Measurements from ENCODE around the gene CHST11.
"Not testable (repeated sequence)": the region's sequence is repeated elsewhere in the genome, so short reads cannot be mapped to it uniquely, and the experiment has no call there.

Gene CHST11

GRCh38 chr12:104796475-104796862 lies 339.7 kb downstream of the CHST11 start:
- H3K4me1 ChIP-seq (ENCODE audit: control insufficient read depth in 2 of 2, insufficient read depth in 2 of 2, low read length in 2 of 2) = no peaks in the 10 kb centered on the region
- H3K9ac ChIP-seq (ENCODE audit: low read depth in 1 of 2, low read length in 2 of 2) = no peak overlapping the region
- no peaks in the 10 kb centered on the region for H3K27me3 ChIP-seq (ENCODE audit: control insufficient read depth in 2 of 2, insufficient read depth in 2 of 2, low read length in 2 of 2)
- H3K36me3 ChIP-seq (ENCODE audit: control insufficient read depth in 2 of 2, insufficient read depth in 2 of 2, low read length in 2 of 2) = no peaks in the 10 kb centered on the region
- no peak overlapping the region for H3K4me3 ChIP-seq (ENCODE audit: low read length in 2 of 2)
- no peaks in the 10 kb centered on the region for H3K9me3 ChIP-seq (ENCODE audit: control insufficient read depth in 2 of 2, low read length in 2 of 2)
- H3K27ac ChIP-seq (ENCODE audit: low read depth in 2 of 2, low read length in 2 of 2) = no peak overlapping the region

- H3K27me3 ChIP-seq (ENCODE audit: control insufficient read depth in 2 of 2, insufficient read depth in 2 of 2, low read length in 2 of 2) = no peaks in the 10 kb centered on the region
- no peak overlapping the region for H3K4me3 ChIP-seq (ENCODE audit: low read length in 2 of 2)
- no peaks in the 10 kb centered on the region for H3K9me3 ChIP-seq (ENCODE audit: control insufficient read depth in 2 of 2, low read length in 2 of 2)
- no peaks in the 10 kb centered on the region for H3K4me1 ChIP-seq (ENCODE audit: control insufficient read depth in 2 of 2, insufficient read depth in 2 of 2, low read length in 2 of 2)
- no peak overlapping the region for H3K9ac ChIP-seq (ENCODE audit: low read depth in 1 of 2, low read length in 2 of 2)
- H3K27ac ChIP-seq (ENCODE audit: low read depth in 2 of 2, low read length in 2 of 2) = no peak overlapping the region
- H3K36me3 ChIP-seq (ENCODE audit: control insufficient read depth in 2 of 2, insufficient read depth in 2 of 2, low read length in 2 of 2) = no peaks in the 10 kb centered on the region
Observed at GRCh38 chr12:104799458-104799857, 342.7 kb downstream of the CHST11 start.

- H3K9me3 ChIP-seq (ENCODE audit: control insufficient read depth in 2 of 2, low read length in 2 of 2) = no peaks in the 10 kb centered on the region
- no peaks in the 10 kb centered on the region for H3K36me3 ChIP-seq (ENCODE audit: control insufficient read depth in 2 of 2, insufficient read depth in 2 of 2, low read length in 2 of 2)
- H3K27ac ChIP-seq (ENCODE audit: low read depth in 2 of 2, low read length in 2 of 2) = no peak overlapping the region
- no peaks in the 10 kb centered on the region for H3K27me3 ChIP-seq (ENCODE audit: control insufficient read depth in 2 of 2, insufficient read depth in 2 of 2, low read length in 2 of 2)
- no peak overlapping the region for H3K4me3 ChIP-seq (ENCODE audit: low read length in 2 of 2)
- no peak overlapping the region for H3K9ac ChIP-seq (ENCODE audit: low read depth in 1 of 2, low read length in 2 of 2)
- no peaks in the 10 kb centered on the region for H3K4me1 ChIP-seq (ENCODE audit: control insufficient read depth in 2 of 2, insufficient read depth in 2 of 2, low read length in 2 of 2)
Observed at GRCh38 chr12:104801005-104801404, 344.3 kb downstream of the CHST11 start.

GRCh38 chr12:104801427-104801826 lies 344.7 kb downstream of the CHST11 start:
- no peak overlapping the region for H3K4me3 ChIP-seq (ENCODE audit: low read length in 2 of 2)
- no peaks in the 10 kb centered on the region for H3K27me3 ChIP-seq (ENCODE audit: control insufficient read depth in 2 of 2, insufficient read depth in 2 of 2, low read length in 2 of 2)
- no peak overlapping the region for H3K9ac ChIP-seq (ENCODE audit: low read depth in 1 of 2, low read length in 2 of 2)
- no peaks in the 10 kb centered on the region for H3K9me3 ChIP-seq (ENCODE audit: control insufficient read depth in 2 of 2, low read length in 2 of 2)
- H3K27ac ChIP-seq (ENCODE audit: low read depth in 2 of 2, low read length in 2 of 2) = no peak overlapping the region
- no peaks in the 10 kb centered on the region for H3K36me3 ChIP-seq (ENCODE audit: control insufficient read depth in 2 of 2, insufficient read depth in 2 of 2, low read length in 2 of 2)
- no peaks in the 10 kb centered on the region for H3K4me1 ChIP-seq (ENCODE audit: control insufficient read depth in 2 of 2, insufficient read depth in 2 of 2, low read length in 2 of 2)

- no peaks in the 10 kb centered on the region for H3K36me3 ChIP-seq (ENCODE audit: control insufficient read depth in 2 of 2, insufficient read depth in 2 of 2, low read length in 2 of 2)
- H3K9me3 ChIP-seq (ENCODE audit: control insufficient read depth in 2 of 2, low read length in 2 of 2) = no peaks in the 10 kb centered on the region
- no peak overlapping the region for H3K4me3 ChIP-seq (ENCODE audit: low read length in 2 of 2)
- no peak overlapping the region for H3K9ac ChIP-seq (ENCODE audit: low read depth in 1 of 2, low read length in 2 of 2)
- H3K27ac ChIP-seq (ENCODE audit: low read depth in 2 of 2, low read length in 2 of 2) = no peak overlapping the region
- H3K27me3 ChIP-seq (ENCODE audit: control insufficient read depth in 2 of 2, insufficient read depth in 2 of 2, low read length in 2 of 2) = no peaks in the 10 kb centered on the region
- H3K4me1 ChIP-seq (ENCODE audit: control insufficient read depth in 2 of 2, insufficient read depth in 2 of 2, low read length in 2 of 2) = no peaks in the 10 kb centered on the region
Observed at GRCh38 chr12:104802208-104802607, 345.5 kb downstream of the CHST11 start.

- H3K9me3 ChIP-seq (ENCODE audit: control insufficient read depth in 2 of 2, low read length in 2 of 2) = no peaks in the 10 kb centered on the region
- H3K9ac ChIP-seq (ENCODE audit: low read depth in 1 of 2, low read length in 2 of 2) = no peak overlapping the region
- no peaks in the 10 kb centered on the region for H3K27me3 ChIP-seq (ENCODE audit: control insufficient read depth in 2 of 2, insufficient read depth in 2 of 2, low read length in 2 of 2)
- no peak overlapping the region for H3K27ac ChIP-seq (ENCODE audit: low read depth in 2 of 2, low read length in 2 of 2)
- no peak overlapping the region for H3K4me3 ChIP-seq (ENCODE audit: low read length in 2 of 2)
- H3K4me1 ChIP-seq (ENCODE audit: control insufficient read depth in 2 of 2, insufficient read depth in 2 of 2, low read length in 2 of 2) = no peaks in the 10 kb centered on the region
- H3K36me3 ChIP-seq (ENCODE audit: control insufficient read depth in 2 of 2, insufficient read depth in 2 of 2, low read length in 2 of 2) = no peaks in the 10 kb centered on the region
Observed at GRCh38 chr12:104805186-104805585, 348.4 kb downstream of the CHST11 start.

GRCh38 chr12:104806194-104806593 lies 349.4 kb downstream of the CHST11 start:
- not testable (repeated sequence) for H3K4me1 ChIP-seq (ENCODE audit: control insufficient read depth in 2 of 2, insufficient read depth in 2 of 2, low read length in 2 of 2); H3K9me3 ChIP-seq (ENCODE audit: control insufficient read depth in 2 of 2, low read length in 2 of 2); H3K27ac ChIP-seq (ENCODE audit: low read depth in 2 of 2, low read length in 2 of 2); H3K27me3 ChIP-seq (ENCODE audit: control insufficient read depth in 2 of 2, insufficient read depth in 2 of 2, low read length in 2 of 2); H3K4me3 ChIP-seq (ENCODE audit: low read length in 2 of 2); H3K36me3 ChIP-seq (ENCODE audit: control insufficient read depth in 2 of 2, insufficient read depth in 2 of 2, low read length in 2 of 2); H3K9ac ChIP-seq (ENCODE audit: low read depth in 1 of 2, low read length in 2 of 2)

GRCh38 chr12:104809251-104809650 lies 352.5 kb downstream of the CHST11 start:
- H3K36me3 ChIP-seq (ENCODE audit: control insufficient read depth in 2 of 2, insufficient read depth in 2 of 2, low read length in 2 of 2) = no peaks in the 10 kb centered on the region
- H3K27ac ChIP-seq (ENCODE audit: low read depth in 2 of 2, low read length in 2 of 2) = no peak overlapping the region
- H3K9me3 ChIP-seq (ENCODE audit: control insufficient read depth in 2 of 2, low read length in 2 of 2) = no peaks in the 10 kb centered on the region
- no peaks in the 10 kb centered on the region for H3K27me3 ChIP-seq (ENCODE audit: control insufficient read depth in 2 of 2, insufficient read depth in 2 of 2, low read length in 2 of 2)
- H3K4me3 ChIP-seq (ENCODE audit: low read length in 2 of 2) = no peak overlapping the region
- no peak overlapping the region for H3K9ac ChIP-seq (ENCODE audit: low read depth in 1 of 2, low read length in 2 of 2)
- no peaks in the 10 kb centered on the region for H3K4me1 ChIP-seq (ENCODE audit: control insufficient read depth in 2 of 2, insufficient read depth in 2 of 2, low read length in 2 of 2)

GRCh38 chr12:104809706-104810385 lies 353.1 kb downstream of the CHST11 start:
- Histone ChIP-seq H3K4me1 (ENCODE audit: control insufficient read depth in 2 of 2, insufficient read depth in 2 of 2, low read length in 2 of 2) (no peaks in the 10 kb centered on the region), H3K9ac (ENCODE audit: low read depth in 1 of 2, low read length in 2 of 2) (no peak overlapping the region), H3K27me3 (ENCODE audit: control insufficient read depth in 2 of 2, insufficient read depth in 2 of 2, low read length in 2 of 2) (no peaks in the 10 kb centered on the region), H3K9me3 (ENCODE audit: control insufficient read depth in 2 of 2, low read length in 2 of 2) (no peaks in the 10 kb centered on the region), H3K36me3 (ENCODE audit: control insufficient read depth in 2 of 2, insufficient read depth in 2 of 2, low read length in 2 of 2) (no peaks in the 10 kb centered on the region), H3K4me3 (ENCODE audit: low read length in 2 of 2) (no peak overlapping the region), H3K27ac (ENCODE audit: low read depth in 2 of 2, low read length in 2 of 2) (no peak overlapping the region)
